ENCODE results near the gene SUFU. TPM values are rescaled to one million over a fixed set of nuclear protein-coding genes. Genes with fewer than 3 reads are reported as not detected.

SUFU gene
- total and polyA plus RNA-seq, 2 donors (not counting 1 experiment from before 2014, with no cell fraction given), result 4.8 to 13.3 TPM

DNA sequence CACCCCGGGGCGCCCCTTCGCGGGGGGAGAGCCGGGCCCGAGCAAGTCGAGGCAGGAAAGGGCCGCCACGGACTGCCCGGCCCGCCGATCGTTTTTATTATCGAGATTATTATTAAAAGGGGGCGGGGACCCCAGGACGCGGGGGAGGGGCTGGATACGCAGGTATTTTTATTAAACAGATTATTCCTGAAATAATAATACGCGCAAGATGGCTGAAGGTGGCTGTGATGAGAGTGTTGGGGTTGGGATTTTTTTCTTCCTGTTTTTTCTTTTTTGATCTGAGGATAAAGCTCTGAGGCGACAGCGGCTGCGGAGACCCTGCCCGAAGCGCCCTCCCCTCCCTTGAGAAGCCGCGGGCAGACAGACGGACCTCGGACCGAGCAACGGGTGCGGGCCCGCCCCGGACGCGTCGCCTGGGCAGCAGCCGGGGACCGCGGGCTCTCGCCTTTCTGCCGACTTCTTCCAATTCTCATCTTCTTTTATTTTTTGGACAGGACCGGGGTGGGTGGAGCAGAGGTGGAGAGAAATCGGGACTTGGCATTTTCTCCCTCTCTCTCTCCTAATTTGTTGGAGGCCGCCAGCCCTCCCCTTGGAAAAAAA is 139.1 kb downstream of the SUFU start:
- Histone ChIP-seq H3K27me3 (replicated peaks in 1 of 4; ENCODE audit: control extremely low read depth in 1 of 4, control insufficient read depth in 3 of 4, insufficient read depth in 4 of 4, low read length in 3 of 4) (no peaks in the 10 kb centered on the region), H3K9me3 (ENCODE audit: control extremely low read depth in 1 of 3, control insufficient read depth in 2 of 3, insufficient read depth in 1 of 3, low read length in 2 of 3) (no peaks in the 10 kb centered on the region), H3K9ac (ENCODE audit: low read length) (peak overlapping the region; percentile 83), H2AFZ (ENCODE audit: insufficient read depth, low read depth, low read length, poor library complexity, severe bottlenecking) (peak overlapping the region; percentile 77), H3K79me2 (ENCODE audit: control insufficient read depth, insufficient read depth, low read length) (peaks cover 36% of the 10 kb centered on the region), H4K20me1 (ENCODE audit: control insufficient read depth, insufficient read depth, low read length, poor library complexity, severe bottlenecking) (peaks cover 15% of the 10 kb centered on the region), H3K4me2 (replicated peaks; ENCODE audit: low read depth, low read length, poor library complexity, severe bottlenecking) (peak overlapping the region; percentile 94), H3K27ac (ENCODE audit: low read length in 2 of 2) (peak overlapping the region; percentile 93 to 97), H3K4me1 (ENCODE audit: control insufficient read depth in 2 of 2, insufficient read depth in 2 of 2, low read length in 2 of 2) (peaks cover 19 to 28% of the 10 kb centered on the region in 2 donors), H3K4me3 (ENCODE audit: control extremely low read depth in 1 of 5, extremely low read depth in 1 of 5, insufficient read depth in 1 of 5, low read depth in 2 of 5, low read length in 4 of 5) (peak overlapping the region; percentile 68 to 89 (median 77)), H3K36me3 (replicated peaks in 1 of 2; ENCODE audit: control extremely low read depth in 1 of 2, control insufficient read depth in 1 of 2, extremely low read depth in 1 of 2, insufficient read depth in 2 of 2, low read length in 1 of 2) (no peaks in the 10 kb centered on the region)
- intact Hi-C loops (cut with micrococcal nuclease), result loop anchor here (1.0 to 5.0 kb wide), 7 partner anchors 9 to 1731 kb away; partner anchors contain the start of genes ARL3, HPS6, SFXN2 and SLF2
- H3K27ac Mint-ChIP-seq, result peak overlapping the region; percentile 96
- no peaks in the 10 kb centered on the region for H3K27me3 Mint-ChIP-seq
- peak; percentile 77 for DNase-seq
- H3K4me1 Mint-ChIP-seq, result peaks cover 30% of the 10 kb centered on the region
- peak overlapping the region; percentile 93 for H3K4me3 Mint-ChIP-seq
- H3K9me3 Mint-ChIP-seq (ENCODE audit: insufficient read depth), result no peaks in the 10 kb centered on the region
- TF ChIP-seq EZH2 (IDR thresholded peaks at IDR 0.05; ENCODE audit: borderline replicate concordance, insufficient read depth, low read depth, low read length, poor library complexity, severe bottlenecking), result no peak
- TF ChIP-seq, protein P1, sequence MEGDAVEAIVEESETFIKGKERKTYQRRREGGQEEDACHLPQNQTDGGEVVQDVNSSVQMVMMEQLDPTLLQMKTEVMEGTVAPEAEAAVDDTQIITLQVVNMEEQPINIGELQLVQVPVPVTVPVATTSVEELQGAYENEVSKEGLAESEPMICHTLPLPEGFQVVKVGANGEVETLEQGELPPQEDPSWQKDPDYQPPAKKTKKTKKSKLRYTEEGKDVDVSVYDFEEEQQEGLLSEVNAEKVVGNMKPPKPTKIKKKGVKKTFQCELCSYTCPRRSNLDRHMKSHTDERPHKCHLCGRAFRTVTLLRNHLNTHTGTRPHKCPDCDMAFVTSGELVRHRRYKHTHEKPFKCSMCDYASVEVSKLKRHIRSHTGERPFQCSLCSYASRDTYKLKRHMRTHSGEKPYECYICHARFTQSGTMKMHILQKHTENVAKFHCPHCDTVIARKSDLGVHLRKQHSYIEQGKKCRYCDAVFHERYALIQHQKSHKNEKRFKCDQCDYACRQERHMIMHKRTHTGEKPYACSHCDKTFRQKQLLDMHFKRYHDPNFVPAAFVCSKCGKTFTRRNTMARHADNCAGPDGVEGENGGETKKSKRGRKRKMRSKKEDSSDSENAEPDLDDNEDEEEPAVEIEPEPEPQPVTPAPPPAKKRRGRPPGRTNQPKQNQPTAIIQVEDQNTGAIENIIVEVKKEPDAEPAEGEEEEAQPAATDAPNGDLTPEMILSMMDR (IDR thresholded peaks at IDR 0.05), result no peak
- CTCF ChIA-PET, result interaction anchor here (0.7 to 1.8 kb wide), 4 partner anchors 8 to 958 kb away, joined by 3 to 7 read pairs (median 3); partner anchors contain the start of gene SUFU
- POLR2A ChIA-PET, result interaction anchor here (0.6 to 2.1 kb wide), 8 partner anchors 9 to 725 kb away, joined by 3 to 13 read pairs (median 4); partner anchors contain the start of genes ARL3, LDB1, NFKB2 and SFXN2
- under 1% methylated on average over 22 of the region's 45 CpGs for WGBS (ENCODE audit: insufficient coverage)
- no peak for ATAC-seq (ENCODE audit: low read depth)

Measured in B cell (primary cell).